Measurements from ENCODE around the gene PRM3. TPM values are rescaled to one million over a fixed set of nuclear protein-coding genes. Genes with fewer than 3 reads are reported as not detected.

PRM3 gene
- total RNA-seq, 4 donors from 2014 or later = not detected

GRCh38 chr16:11257131-11257938 lies 16.1 kb downstream of the PRM3 start:
- Histone ChIP-seq H3K4me3 (peak overlapping the region; percentile 69 to 80), H3K36me3 (no peaks in the 10 kb centered on the region), H3K9me3 (no peaks in the 10 kb centered on the region), H3K27me3 (no peaks in the 10 kb centered on the region), H3K27ac (peak overlapping the region; percentile 78 to 97 (median 91)), H3K4me1 (peaks cover 0 to 60% (median 4%) of the 10 kb centered on the region in 3 donors)
- TF ChIP-seq EP300 (IDR thresholded peaks at IDR 0.05) (no peak), POLR2AphosphoS5 (IDR thresholded peaks at IDR 0.05) (peak; percentile 9), POLR2A (IDR thresholded peaks at IDR 0.05) (no peak)
- TF ChIP-seq, protein P1, sequence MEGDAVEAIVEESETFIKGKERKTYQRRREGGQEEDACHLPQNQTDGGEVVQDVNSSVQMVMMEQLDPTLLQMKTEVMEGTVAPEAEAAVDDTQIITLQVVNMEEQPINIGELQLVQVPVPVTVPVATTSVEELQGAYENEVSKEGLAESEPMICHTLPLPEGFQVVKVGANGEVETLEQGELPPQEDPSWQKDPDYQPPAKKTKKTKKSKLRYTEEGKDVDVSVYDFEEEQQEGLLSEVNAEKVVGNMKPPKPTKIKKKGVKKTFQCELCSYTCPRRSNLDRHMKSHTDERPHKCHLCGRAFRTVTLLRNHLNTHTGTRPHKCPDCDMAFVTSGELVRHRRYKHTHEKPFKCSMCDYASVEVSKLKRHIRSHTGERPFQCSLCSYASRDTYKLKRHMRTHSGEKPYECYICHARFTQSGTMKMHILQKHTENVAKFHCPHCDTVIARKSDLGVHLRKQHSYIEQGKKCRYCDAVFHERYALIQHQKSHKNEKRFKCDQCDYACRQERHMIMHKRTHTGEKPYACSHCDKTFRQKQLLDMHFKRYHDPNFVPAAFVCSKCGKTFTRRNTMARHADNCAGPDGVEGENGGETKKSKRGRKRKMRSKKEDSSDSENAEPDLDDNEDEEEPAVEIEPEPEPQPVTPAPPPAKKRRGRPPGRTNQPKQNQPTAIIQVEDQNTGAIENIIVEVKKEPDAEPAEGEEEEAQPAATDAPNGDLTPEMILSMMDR (IDR thresholded peaks at IDR 0.05) = peak; percentile 45 to 84 (median 72)
- ATAC-seq = peak; percentile 51
- WGBS, 2 donors (ENCODE audit: low coverage in 1 of 2) = 0% methylated on average over 3 of the region's 21 CpGs; no CpG with 5 or more reads in 1 of the 2 donors

GRCh38 chr16:11256661-11257130 lies 16.7 kb downstream of the PRM3 start:
- Histone ChIP-seq H3K27ac (peak overlapping the region; percentile 78 to 97 (median 91)), H3K4me3 (peak overlapping the region; percentile 69 to 80), H3K27me3 (no peaks in the 10 kb centered on the region), H3K36me3 (no peaks in the 10 kb centered on the region), H3K4me1 (peaks cover 0 to 64% (median 4%) of the 10 kb centered on the region in 3 donors), H3K9me3 (no peaks in the 10 kb centered on the region)
- 8% methylated on average over 2 of the region's 32 CpGs; no CpG with 5 or more reads in 1 of the 2 donors for whole genome bisulfite sequencing, 2 donors (ENCODE audit: low coverage in 1 of 2)
- TF ChIP-seq, protein P1 (IDR thresholded peaks at IDR 0.05) = no peak
- TF ChIP-seq POLR2AphosphoS5 (IDR thresholded peaks at IDR 0.05) = no peak
- no peak for TF ChIP-seq POLR2A (IDR thresholded peaks at IDR 0.05)
- TF ChIP-seq EP300 (IDR thresholded peaks at IDR 0.05) = no peak
- ATAC-seq = peak; percentile 35

DNA sequence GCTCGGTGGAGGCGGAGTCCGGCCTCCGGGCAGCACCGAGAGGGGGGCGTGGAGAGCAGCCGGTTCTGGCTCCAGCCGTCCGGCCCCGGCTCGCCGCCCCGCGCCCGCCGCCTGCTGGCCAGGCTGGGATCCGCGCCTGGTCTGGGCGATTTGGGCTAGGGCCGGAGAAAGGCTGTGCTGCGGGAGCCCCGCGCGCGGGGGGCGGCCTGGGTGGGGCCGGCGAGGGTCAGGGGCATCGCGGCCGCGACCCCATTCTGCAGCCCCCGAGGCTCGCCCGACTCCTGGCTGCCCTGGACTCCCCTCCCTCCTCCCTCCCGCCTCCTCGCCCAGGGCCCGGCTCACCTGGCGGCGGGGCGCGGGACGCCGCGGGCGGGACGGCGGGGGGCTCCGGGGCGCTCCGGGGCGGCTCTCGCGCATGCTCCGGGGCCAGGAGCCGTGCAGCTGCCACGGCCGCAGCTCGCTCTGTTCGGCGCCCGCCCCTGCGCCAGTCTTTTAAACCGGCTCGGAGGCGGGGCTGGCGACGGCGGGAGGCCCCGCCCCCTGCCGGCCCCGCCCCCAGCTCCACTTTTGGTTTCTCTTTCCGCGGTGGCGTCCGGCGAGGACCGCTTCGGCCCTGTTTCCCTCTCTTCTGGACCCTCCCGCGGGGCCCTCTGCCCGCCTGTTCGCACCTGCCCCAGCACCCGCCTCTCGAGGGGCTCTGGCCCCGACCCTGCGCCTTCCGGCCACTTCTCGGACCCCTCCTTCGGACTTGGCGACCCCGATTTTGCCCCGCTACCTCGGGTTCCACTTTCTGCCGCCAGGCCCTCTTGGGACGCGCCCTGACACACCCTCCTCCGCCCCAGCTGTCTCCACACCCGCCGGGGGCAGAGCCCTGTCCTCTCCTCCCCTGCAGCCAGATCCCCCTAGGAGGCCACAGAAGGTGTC lies 17.4 kb downstream of the PRM3 start, which contains the start of gene SOCS1:
TSS of gene SOCS1 (minus strand) at position 468 of the 924 bp plus-strand sequence. CDS start 726 bp downstream, outside the sequence.
- ATAC-seq = peak; percentile 85
- Histone ChIP-seq H3K4me1 (peaks cover 0 to 64% (median 4%) of the 10 kb centered on the region in 3 donors), H3K4me3 (peak within 1 kb of the TSS; percentile 69 to 80), H3K27me3 (no peaks in the 10 kb centered on the region), H3K9me3 (no peaks in the 10 kb centered on the region), H3K36me3 (no peaks in the 10 kb centered on the region), H3K27ac (peak within 1 kb of the TSS; percentile 78 to 97 (median 91))
- 0 to 2% methylated on average over 7 to 11 of the region's 100 CpGs for WGBS, 2 donors (ENCODE audit: low coverage in 1 of 2)
- TF ChIP-seq POLR2AphosphoS5 (IDR thresholded peaks at IDR 0.05) (peak; percentile 83), POLR2A (IDR thresholded peaks at IDR 0.05) (peak; percentile 97 to 98), EP300 (IDR thresholded peaks at IDR 0.05) (no peak)
- TF ChIP-seq, protein P1 (IDR thresholded peaks at IDR 0.05) = peak; percentile 98 to 99 (median 98)

DNA sequence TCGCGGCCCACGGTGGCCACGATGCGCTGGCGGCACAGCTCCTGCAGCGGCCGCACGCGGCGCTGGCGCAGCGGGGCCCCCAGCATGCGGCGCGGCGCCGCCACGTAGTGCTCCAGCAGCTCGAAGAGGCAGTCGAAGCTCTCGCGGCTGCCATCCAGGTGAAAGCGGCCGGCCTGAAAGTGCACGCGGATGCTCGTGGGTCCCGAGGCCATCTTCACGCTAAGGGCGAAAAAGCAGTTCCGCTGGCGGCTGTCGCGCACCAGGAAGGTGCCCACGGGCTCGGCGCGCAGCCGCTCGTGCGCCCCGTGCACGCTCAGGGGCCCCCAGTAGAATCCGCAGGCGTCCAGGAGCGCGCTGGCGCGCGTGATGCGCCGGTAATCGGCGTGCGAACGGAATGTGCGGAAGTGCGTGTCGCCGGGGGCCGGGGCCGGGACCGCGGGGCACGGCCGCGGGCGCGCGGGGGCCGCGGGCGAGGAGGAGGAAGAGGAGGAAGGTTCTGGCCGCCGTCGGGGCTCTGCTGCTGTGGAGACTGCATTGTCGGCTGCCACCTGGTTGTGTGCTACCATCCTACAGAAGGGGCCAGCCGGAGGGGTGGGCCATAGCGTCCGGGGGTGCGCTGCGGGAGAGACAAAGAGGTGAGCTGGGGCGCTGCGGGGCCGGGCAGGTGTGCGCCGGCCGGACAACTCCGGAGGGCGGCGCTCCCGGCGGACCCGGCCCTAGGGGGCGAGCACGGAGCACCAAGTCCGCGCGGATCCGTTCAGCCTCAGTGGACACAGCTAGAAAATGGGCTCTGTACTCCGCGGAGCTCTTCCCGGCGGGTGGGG lies 18.3 kb downstream of the PRM3 start:
- ATAC-seq = no peak
- WGBS, 2 donors (ENCODE audit: low coverage in 1 of 2) = 9% methylated on average over 4 of the region's 105 CpGs; no CpG with 5 or more reads in 1 of the 2 donors
- Histone ChIP-seq H3K4me3 (peak overlapping the region; percentile 69 to 80), H3K27ac (peak overlapping the region in 3 of 4 donors; percentile 87 to 97 (median 95)), H3K36me3 (no peaks in the 10 kb centered on the region), H3K4me1 (peaks cover 0 to 64% (median 4%) of the 10 kb centered on the region in 3 donors), H3K27me3 (no peaks in the 10 kb centered on the region), H3K9me3 (no peaks in the 10 kb centered on the region)
- no peak for TF ChIP-seq POLR2A (IDR thresholded peaks at IDR 0.05)
- no peak for TF ChIP-seq POLR2AphosphoS5 (IDR thresholded peaks at IDR 0.05)
- TF ChIP-seq, protein P1 (IDR thresholded peaks at IDR 0.05) = peak in 3 of 4 experiments; percentile 24 to 40 (median 40)
- TF ChIP-seq EP300 (IDR thresholded peaks at IDR 0.05) = no peak

All from gastroesophageal sphincter (tissue), 4 donors.